Keratinocyte (primary cell): ENCODE measurements around the gene ZNF423. TPM values are rescaled to one million over a fixed set of nuclear protein-coding genes. Genes with fewer than 3 reads are reported as not detected.

Experiments
- DNase-seq: peaks from one replicate; pipeline ENCODE4 v3.0.0-alpha.2; 2011; ENCODE audit warnings: low read depth, missing footprints, low spot score
- FAIRE-seq: peaks from 2 replicates; lab custom pipeline; 2011; peaks lifted over from hg19 to GRCh38; lab: Jason Lieb, UNC
- H2AFZ ChIP-seq: 2 replicates; pipeline ENCODE4 v1.6.0; 2012; ENCODE audit warnings: low read length, control low read depth, inconsistent platforms; ENCODE audit not compliant: control insufficient read depth
- H3K27ac ChIP-seq: 2 replicates; pipeline ENCODE4 v1.5.1; 2011; ENCODE audit warnings: low read length; ENCODE audit not compliant: control insufficient read depth, insufficient read depth
- H3K27me3 ChIP-seq: 3 replicates; pipeline ENCODE4 v1.6.0; 2011; ENCODE audit warnings: low read length; ENCODE audit not compliant: control insufficient read depth, insufficient read depth; ENCODE audit errors: extremely low read depth
- H3K36me3 ChIP-seq, 2 experiments: 2 replicates in 1 of 2; 3 replicates in 1 of 2; pipeline ENCODE4 v1.5.1; 2011; ENCODE audit warnings: low read length in 2 of 2, mild to moderate bottlenecking in 1 of 2; ENCODE audit not compliant: control insufficient read depth in 2 of 2, insufficient read depth in 2 of 2; ENCODE audit errors: extremely low read depth in 1 of 2
- H3K4me1 ChIP-seq: 3 replicates; pipeline ENCODE4 v1.5.1; 2011; ENCODE audit warnings: low read length; ENCODE audit not compliant: control insufficient read depth, insufficient read depth; ENCODE audit errors: extremely low read depth
- H3K4me2 ChIP-seq: 3 replicates; pipeline ENCODE4 v1.6.0; 2011; ENCODE audit warnings: low read depth, low read length; ENCODE audit not compliant: control insufficient read depth, insufficient read depth; ENCODE audit errors: extremely low read depth
- H3K4me3 ChIP-seq, 3 experiments: fragments of 200-600 bp in 1 of 3; sonication (generic) in 1 of 3; 2 replicates in 2 of 3; 3 replicates in 1 of 3; pipeline ENCODE4 v1.5.1; 2011 to 2016; ENCODE audit warnings: low read length in 3 of 3, mild to moderate bottlenecking in 3 of 3, control low read depth in 2 of 3, inconsistent platforms in 1 of 3, low read depth in 1 of 3, mixed read lengths in 1 of 3, mixed run types in 1 of 3, moderate library complexity in 1 of 3; ENCODE audit not compliant: control insufficient read depth in 2 of 3, insufficient read depth in 2 of 3; ENCODE audit errors: extremely low read depth in 1 of 3
- H3K79me2 ChIP-seq: 2 replicates; pipeline ENCODE4 v1.6.0; 2012; ENCODE audit warnings: low read length; ENCODE audit not compliant: control insufficient read depth, insufficient read depth
- H3K9ac ChIP-seq: 3 replicates; pipeline ENCODE4 v1.6.0; 2011; ENCODE audit warnings: low read length; ENCODE audit not compliant: control insufficient read depth, insufficient read depth; ENCODE audit errors: extremely low read depth
- H3K9me1 ChIP-seq: 3 replicates; pipeline ENCODE4 v1.6.0; 2011; ENCODE audit warnings: low read length; ENCODE audit not compliant: control insufficient read depth, insufficient read depth; ENCODE audit errors: extremely low read depth
- H3K9me3 ChIP-seq: 2 replicates; pipeline ENCODE4 v1.5.1; 2012; ENCODE audit warnings: low read depth, low read length; ENCODE audit not compliant: control insufficient read depth
- H4K20me1 ChIP-seq: 3 replicates; pipeline ENCODE4 v1.6.0; 2011; ENCODE audit warnings: low read length; ENCODE audit not compliant: control insufficient read depth, insufficient read depth; ENCODE audit errors: extremely low read depth
- EZH2 ChIP-seq: IDR thresholded peaks from one replicate; pipeline ENCODE4 v1.6.1; 2012; ENCODE audit warnings: inconsistent platforms, mild to moderate bottlenecking, low read length, moderate library complexity
- dilution Hi-C: fragments of 300-500 bp; cut with MboI; formaldehyde crosslinking; loops from one replicate; pipeline ENCODE4 v1.7.0; 2020; ENCODE audit warnings: low sequenced_read_pairs; ENCODE audit not compliant: extremely low pct_ligation_motif_present
- polyA plus RNA-seq, 5 experiments: library from polyadenylated mRNA; depleted of rRNA in 3 of 5; stranded (reverse) in 3 of 5; stranded (forward) in 1 of 5; unstranded in 1 of 5; fragments of >200 nt; gene quantifications; 1 replicate in 1 of 5; 2 replicates in 3 of 5; 3 replicates in 1 of 5; pipeline versions ENCODE4 v1.2.1 to v1.2.3, GENCODE V29; 2011 to 2012; ENCODE audit warnings: missing spikeins in 2 of 5, low read depth in 1 of 5, low replicate concordance in 1 of 5
- TF ChIP-seq, protein P1 (sequence below), 3 experiments: IDR thresholded peaks in 1 of 3; conservative IDR thresholded peaks in 1 of 3; optimal IDR thresholded peaks in 1 of 3; 2 replicates in 2 of 3; 3 replicates in 1 of 3; pipeline versions ENCODE3 to v1.5.1; 2011; ENCODE audit warnings: low read length in 3 of 3, mild to moderate bottlenecking in 3 of 3, moderate library complexity in 2 of 3, control low read depth in 1 of 3, inconsistent platforms in 1 of 3; ENCODE audit not compliant: insufficient read depth in 2 of 3; ENCODE audit errors: extremely low read depth in 1 of 3

Gene ZNF423
- polyA plus RNA-seq, 1 donor (not counting 4 experiments of a cell fraction or from before 2014, with no cell fraction given), result 0.05 TPM

GRCh38 chr16:49526860-49527365, 329.0 kb downstream of the ZNF423 start:
- DNase-seq (no peak), FAIRE-seq (no peak)
- no peaks in the 10 kb centered on the region for H3K9me1 ChIP-seq
- no peak overlapping the region for H3K9ac ChIP-seq
- TF ChIP-seq EZH2, result no peak
- TF ChIP-seq, protein P1, sequence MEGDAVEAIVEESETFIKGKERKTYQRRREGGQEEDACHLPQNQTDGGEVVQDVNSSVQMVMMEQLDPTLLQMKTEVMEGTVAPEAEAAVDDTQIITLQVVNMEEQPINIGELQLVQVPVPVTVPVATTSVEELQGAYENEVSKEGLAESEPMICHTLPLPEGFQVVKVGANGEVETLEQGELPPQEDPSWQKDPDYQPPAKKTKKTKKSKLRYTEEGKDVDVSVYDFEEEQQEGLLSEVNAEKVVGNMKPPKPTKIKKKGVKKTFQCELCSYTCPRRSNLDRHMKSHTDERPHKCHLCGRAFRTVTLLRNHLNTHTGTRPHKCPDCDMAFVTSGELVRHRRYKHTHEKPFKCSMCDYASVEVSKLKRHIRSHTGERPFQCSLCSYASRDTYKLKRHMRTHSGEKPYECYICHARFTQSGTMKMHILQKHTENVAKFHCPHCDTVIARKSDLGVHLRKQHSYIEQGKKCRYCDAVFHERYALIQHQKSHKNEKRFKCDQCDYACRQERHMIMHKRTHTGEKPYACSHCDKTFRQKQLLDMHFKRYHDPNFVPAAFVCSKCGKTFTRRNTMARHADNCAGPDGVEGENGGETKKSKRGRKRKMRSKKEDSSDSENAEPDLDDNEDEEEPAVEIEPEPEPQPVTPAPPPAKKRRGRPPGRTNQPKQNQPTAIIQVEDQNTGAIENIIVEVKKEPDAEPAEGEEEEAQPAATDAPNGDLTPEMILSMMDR (optimal IDR thresholded peaks at IDR 0.05 in 1 of 3, IDR thresholded peaks at IDR 0.05 in 1 of 3, conservative IDR thresholded peaks at IDR 0.05 in 1 of 3; ENCODE audit: extremely low read depth in 1 of 3, insufficient read depth in 2 of 3, low read length in 3 of 3), result no peak
- H3K36me3 ChIP-seq, result no peaks in the 10 kb centered on the region
- H3K4me3 ChIP-seq, result no peak overlapping the region
- dilution Hi-C loops, result no loop called here
- H3K27ac ChIP-seq, result no peak overlapping the region
- H3K9me3 ChIP-seq, result no peaks in the 10 kb centered on the region
- no peak overlapping the region for H2AFZ ChIP-seq
- H3K4me1 ChIP-seq, result no peaks in the 10 kb centered on the region
- H4K20me1 ChIP-seq, result no peaks in the 10 kb centered on the region
- H3K79me2 ChIP-seq, result no peaks in the 10 kb centered on the region
- H3K27me3 ChIP-seq, result no peaks in the 10 kb centered on the region
- H3K4me2 ChIP-seq, result no peak overlapping the region

- Histone ChIP-seq H3K27ac (no peak overlapping the region), H3K4me3 (no peak overlapping the region), H3K36me3 (no peaks in the 10 kb centered on the region), H2AFZ (no peak overlapping the region), H4K20me1 (no peaks in the 10 kb centered on the region), H3K9me3 (no peaks in the 10 kb centered on the region), H3K79me2 (no peaks in the 10 kb centered on the region), H3K9ac (no peak overlapping the region), H3K4me2 (no peak overlapping the region), H3K9me1 (no peaks in the 10 kb centered on the region), H3K27me3 (no peaks in the 10 kb centered on the region), H3K4me1 (no peaks in the 10 kb centered on the region)
- no peak for FAIRE-seq
- DNase-seq, result no peak
- TF ChIP-seq, protein P1 (optimal IDR thresholded peaks at IDR 0.05 in 1 of 3, IDR thresholded peaks at IDR 0.05 in 1 of 3, conservative IDR thresholded peaks at IDR 0.05 in 1 of 3; ENCODE audit: extremely low read depth in 1 of 3, insufficient read depth in 2 of 3, low read length in 3 of 3), result no peak
- TF ChIP-seq EZH2, result no peak
- dilution Hi-C loops, result no loop called here
These were observed 331.0 kb downstream of the ZNF423 start for GRCh38 chr16:49524947-49525315.
